WI38 (cell line): ENCODE measurements around the gene PFDN1.

Source experiments
- H3K4me3 ChIP-seq: 2 replicates; pipeline ENCODE4 v1.5.1; 2011; ENCODE audit warnings: low read depth, mild to moderate bottlenecking, control low read depth, low read length
- CTCF ChIP-seq: IDR thresholded peaks from 2 replicates; pipeline ENCODE4 v1.5.1; 2012; ENCODE audit warnings: low read depth, mild to moderate bottlenecking, control low read depth, low read length

Gene PFDN1

GRCh38 chr5:140197023-140197422 lies 105.9 kb downstream of the PFDN1 start:
- no peak for TF ChIP-seq CTCF
- H3K4me3 ChIP-seq, result no peak overlapping the region

- no peak for TF ChIP-seq CTCF
- no peak overlapping the region for H3K4me3 ChIP-seq
These were observed 106.6 kb downstream of the PFDN1 start for GRCh38 chr5:140196115-140196814.
